H1 (cell line): ENCODE data around the gene PRDM15. TPM values are rescaled to one million over a fixed set of nuclear protein-coding genes. Genes with fewer than 3 reads are reported as not detected.

Source experiments
- CTCF ChIP-seq, 3 experiments: IDR thresholded peaks; 1 replicate in 2 of 3; 2 replicates in 1 of 3; pipeline versions ENCODE4 v1.5.1 to v1.6.1; 2011; ENCODE audit warnings: low read length in 3 of 3, mild to moderate bottlenecking in 3 of 3, inconsistent platforms in 2 of 3, low read depth in 1 of 3, moderate library complexity in 1 of 3; ENCODE audit not compliant: insufficient read depth in 1 of 3; ENCODE audit errors: control extremely low read depth in 1 of 3
- SAP30 ChIP-seq: fragments of 300-600 bp; sonication (generic); IDR thresholded peaks from 2 replicates; pipeline ENCODE4 v1.7.1; 2012; ENCODE audit warnings: low read length, moderate library complexity, mild to moderate bottlenecking, inconsistent platforms; ENCODE audit not compliant: insufficient read depth, insufficient replicate concordance
- SIN3A ChIP-seq, 2 experiments: IDR thresholded peaks in 1 of 2; conservative IDR thresholded peaks in 1 of 2; 2 replicates each; pipeline ENCODE4 v1.6.1; 2011 to 2012; ENCODE audit warnings: low read length in 2 of 2, improper control_type of control experiment in 1 of 2, low read depth in 1 of 2, mild to moderate bottlenecking in 1 of 2
- YY1 ChIP-seq: IDR thresholded peaks from 2 replicates; pipeline ENCODE4 v1.6.1; 2011; ENCODE audit warnings: low read depth, mild to moderate bottlenecking, low read length
- polyA plus RNA-seq, 7 experiments: library from polyadenylated mRNA; depleted of rRNA in 3 of 7; stranded (reverse) in 5 of 7; unstranded in 2 of 7; fragments of >200 nt in 5 of 7; fragments of 200-250 nt in 2 of 7; gene quantifications; 1 replicate in 5 of 7; 2 replicates in 1 of 7; 4 replicates in 1 of 7; pipeline versions ENCODE4 v1.2.1 to v1.2.3, GENCODE V29; 2011 to 2013; ENCODE audit warnings: missing spikeins in 2 of 7, mixed read lengths in 2 of 7
- total RNA-seq: library from RNA; stranded (reverse); fragmentation: NEBNext Ultra II Directional; extraction: Animal tissue kit (Norgen Biotek cat#: 25700); gene quantifications from 2 replicates; pipeline ENCODE4 v1.2.1, GENCODE V29; 2021

Gene PRDM15
- total and polyA plus RNA-seq, 2 of the 8 experiments (the other 6 are each of a cell fraction or from before 2014, with no cell fraction given), result 9.7 to 10.5 TPM

GRCh38 chr21:41899426-41900202 is 20.5 kb upstream of the PRDM15 start (continued):
- no peak for TF ChIP-seq CTCF (IDR thresholded peaks at IDR 0.05; ENCODE audit: control extremely low read depth in 1 of 3, insufficient read depth in 1 of 3, low read depth in 1 of 3, low read length in 3 of 3)
- TF ChIP-seq SIN3A (conservative IDR thresholded peaks at IDR 0.05 in 1 of 2, IDR thresholded peaks at IDR 0.05 in 1 of 2; ENCODE audit: low read depth in 1 of 2, low read length in 2 of 2), result no peak
- no peak for TF ChIP-seq YY1
- TF ChIP-seq SAP30, result no peak
